ENCODE data around the gene STIP1. TPM values are rescaled to one million over a fixed set of nuclear protein-coding genes. Genes with fewer than 3 reads are reported as not detected.

The STIP1 gene
- total RNA-seq, 2 donors from 2014 or later = 74.3 to 87.3 TPM

- intact Hi-C loops (cut with DNase I) = no loop called here
- DNase-seq (ENCODE audit: low spot score) = no peak
These were observed 24.5 kb downstream of the STIP1 start for GRCh38 chr11:64210301-64211020.

- DNase-seq (ENCODE audit: low spot score) = no peak
- intact Hi-C loops (cut with DNase I) = no loop called here
These were observed 25.4 kb downstream of the STIP1 start for GRCh38 chr11:64211181-64211872.

GRCh38 chr11:64216879-64217278 is 30.9 kb downstream of the STIP1 start:
- no peak for DNase-seq (ENCODE audit: low spot score)
- intact Hi-C loops (cut with DNase I) = no loop called here

- intact Hi-C loops (cut with DNase I) = loop anchor here in 1 of 2 donors (2.0 kb wide), 1 partner anchor 150 kb away; no protein-coding TSS in a partner anchor
- DNase-seq (ENCODE audit: low spot score) = no peak
These were observed 32.8 kb downstream of the STIP1 start for GRCh38 chr11:64218628-64219353.

GRCh38 chr11:64219354-64219684 is 33.3 kb downstream of the STIP1 start:
- intact Hi-C loops (cut with DNase I) = loop anchor here in 1 of 2 donors (2.0 kb wide), 1 partner anchor 151 kb away; no protein-coding TSS in a partner anchor
- peak; percentile 77 for DNase-seq (ENCODE audit: low spot score)

GRCh38 chr11:64219755-64220154 is 33.8 kb downstream of the STIP1 start:
- intact Hi-C loops (cut with DNase I) = loop anchor here in 1 of 2 donors (2.0 kb wide), 1 partner anchor 151 kb away; no protein-coding TSS in a partner anchor
- peak; percentile 74 for DNase-seq (ENCODE audit: low spot score)

- intact Hi-C loops (cut with DNase I) = no loop called here
- peak; percentile 68 for DNase-seq (ENCODE audit: low spot score)
These were observed 34.3 kb downstream of the STIP1 start for GRCh38 chr11:64220271-64220670.

- intact Hi-C loops (cut with DNase I) = no loop called here
- DNase-seq (ENCODE audit: low spot score) = peak; percentile 79
These were observed 34.8 kb downstream of the STIP1 start for GRCh38 chr11:64220798-64221197.

GRCh38 chr11:64222651-64223000 is 36.7 kb downstream of the STIP1 start:
- intact Hi-C loops (cut with DNase I) = no loop called here
- DNase-seq (ENCODE audit: low spot score) = no peak

GRCh38 chr11:64223001-64223651 is 37.2 kb downstream of the STIP1 start:
- intact Hi-C loops (cut with DNase I) = loop anchor here in 1 of 2 donors (1.0 kb wide), 1 partner anchor 16 kb away; no protein-coding TSS in a partner anchor
- peak; percentile 72 for DNase-seq (ENCODE audit: low spot score)

GRCh38 chr11:64224151-64224890 is 38.4 kb downstream of the STIP1 start:
- DNase-seq (ENCODE audit: low spot score) = peak; percentile 73
- intact Hi-C loops (cut with DNase I) = no loop called here

- intact Hi-C loops (cut with DNase I) = no loop called here
- peak; percentile 83 for DNase-seq (ENCODE audit: low spot score)
These were observed 39.1 kb downstream of the STIP1 start for GRCh38 chr11:64224891-64225607.

GRCh38 chr11:64225608-64226506 is 39.9 kb downstream of the STIP1 start, which contains the start of the genes NUDT22 and TRPT1:
NUDT22 (plus strand) TSS chr11:64226274; CDS start chr11:64226653, 379 bp downstream.
TRPT1 (minus strand) TSS chr11:64226186; CDS start chr11:64225860, 326 bp downstream.
- intact Hi-C loops (cut with DNase I) = no loop called here

GRCh38 chr11:64226507-64227051 is 40.6 kb downstream of the STIP1 start:
- DNase-seq (ENCODE audit: low spot score) = peak; percentile 89
- intact Hi-C loops (cut with DNase I) = no loop called here

More at GRCh38 chr11:64225608-64226506, 39.9 kb downstream of the STIP1 start, which contains the start of the genes NUDT22 and TRPT1:
- peak; percentile 97 for DNase-seq (ENCODE audit: low spot score)

GRCh38 chr11:64227405-64227956 is 41.5 kb downstream of the STIP1 start:
- peak; percentile 74 for DNase-seq (ENCODE audit: low spot score)
- intact Hi-C loops (cut with DNase I) = no loop called here

- DNase-seq (ENCODE audit: low spot score) = no peak
- intact Hi-C loops (cut with DNase I) = no loop called here
These were observed 43.2 kb downstream of the STIP1 start for GRCh38 chr11:64229090-64229743.

Data from posterior vena cava (tissue), 2 donors.